Measurements from ENCODE around the gene ZNF80. TPM values are rescaled to one million over a fixed set of nuclear protein-coding genes. Genes with fewer than 3 reads are reported as not detected.

ZNF80 gene
- total and polyA plus RNA-seq, 2 of the 13 experiments (the other 11 are each of a cell fraction or from before 2014, with no cell fraction given), result not detected

- no peaks in the 10 kb centered on the region for H3K79me2 ChIP-seq (ENCODE audit: insufficient read depth, low read length)
- FAIRE-seq (no peak), ATAC-seq (no peak), DNase-seq (ENCODE audit: low spot score) (no peak)
- H3K9ac ChIP-seq (ENCODE audit: insufficient read depth, low read depth, low read length), result no peak overlapping the region
- in situ Hi-C loops (cut with HindIII; ENCODE audit: extremely low pct_ligation_motif_present, low pct_unique_long_range_greater_than_20kb) (no loop called here), intact Hi-C loops (cut with micrococcal nuclease; ENCODE audit: unreplicated experiment) (no loop called here)
- ChIA-PET POLR2A (no interaction called here), CTCF (ENCODE audit: low intra/inter-chr PET ratio, low total read pairs) (no interaction called here)
- no peak for TF ChIP-seq RBFOX2 (IDR thresholded peaks at IDR 0.05; ENCODE audit: low read depth, low read length)
- no peak for TF ChIP-seq ZNF615 (CRISPR knock-in tag; IDR thresholded peaks at IDR 0.05; ENCODE audit: borderline replicate concordance)
- no peak for TF ChIP-seq THAP7 (CRISPR knock-in tag; IDR thresholded peaks at IDR 0.05)
- 33% methylated on average over 3 of the region's 3 CpGs for WGBS (ENCODE audit: low lambda C conversion rate)
- no peak overlapping the region for H2AFZ ChIP-seq (ENCODE audit: low read length)
- H3K4me2 ChIP-seq (ENCODE audit: low read depth, low read length), result no peak overlapping the region
- no peaks in the 10 kb centered on the region for H3K36me3 ChIP-seq (replicated peaks in 1 of 2; ENCODE audit: control insufficient read depth in 1 of 2, insufficient read depth in 2 of 2, low read length in 2 of 2)
- H3K9me3 ChIP-seq (ENCODE audit: low read length), result peaks cover 12% of the 10 kb centered on the region
- H3K27ac ChIP-seq (ENCODE audit: extremely low read length, insufficient read depth, low read length), result no peak overlapping the region
- no peaks in the 10 kb centered on the region for H3K4me1 ChIP-seq (ENCODE audit: insufficient read depth, low read length)
- no peak overlapping the region for H3K4me3 ChIP-seq (replicated peaks in 1 of 3; ENCODE audit: insufficient read depth in 1 of 3, low read depth in 2 of 3, low read length in 3 of 3)
- no peaks in the 10 kb centered on the region for H4K20me1 ChIP-seq (ENCODE audit: insufficient read depth, low read length)
- no TSS peak for BruUV-seq (replicated peaks)
- H3K27me3 ChIP-seq (ENCODE audit: control insufficient read depth in 1 of 2, insufficient read depth in 2 of 2, low read length in 2 of 2), result peaks cover 0 to 12% of the 10 kb centered on the region in 2 experiments; a peak in 1 of 5 replicates
Measured at GRCh38 chr3:114223143-114223542, 14.2 kb downstream of the ZNF80 start.

- ChIA-PET POLR2A (no interaction called here), CTCF (ENCODE audit: low intra/inter-chr PET ratio, low total read pairs) (no interaction called here)
- Histone ChIP-seq H3K4me1 (ENCODE audit: insufficient read depth, low read length) (no peaks in the 10 kb centered on the region), H3K9ac (ENCODE audit: insufficient read depth, low read depth, low read length) (no peak overlapping the region), H2AFZ (ENCODE audit: low read length) (no peak overlapping the region), H3K27me3 (ENCODE audit: control insufficient read depth in 1 of 2, insufficient read depth in 2 of 2, low read length in 2 of 2) (peaks cover 0 to 12% of the 10 kb centered on the region in 2 experiments; a peak in 1 of 5 replicates), H4K20me1 (ENCODE audit: insufficient read depth, low read length) (no peaks in the 10 kb centered on the region), H3K27ac (ENCODE audit: extremely low read length, insufficient read depth, low read length) (no peak overlapping the region), H3K9me3 (ENCODE audit: low read length) (peaks cover 12% of the 10 kb centered on the region), H3K36me3 (replicated peaks in 1 of 2; ENCODE audit: control insufficient read depth in 1 of 2, insufficient read depth in 2 of 2, low read length in 2 of 2) (no peaks in the 10 kb centered on the region), H3K4me2 (ENCODE audit: low read depth, low read length) (no peak overlapping the region), H3K79me2 (ENCODE audit: insufficient read depth, low read length) (no peaks in the 10 kb centered on the region), H3K4me3 (replicated peaks in 1 of 3; ENCODE audit: insufficient read depth in 1 of 3, low read depth in 2 of 3, low read length in 3 of 3) (no peak overlapping the region)
- WGBS (ENCODE audit: low lambda C conversion rate), result no CpG with 5 or more reads among the region's 1 CpG
- intact Hi-C loops (cut with micrococcal nuclease; ENCODE audit: unreplicated experiment) (no loop called here), in situ Hi-C loops (cut with HindIII; ENCODE audit: extremely low pct_ligation_motif_present, low pct_unique_long_range_greater_than_20kb) (no loop called here)
- BruUV-seq (replicated peaks), result no TSS peak
- FAIRE-seq (no peak), ATAC-seq (no peak), DNase-seq (ENCODE audit: low spot score) (no peak)
- TF ChIP-seq ZNF280B (CRISPR knock-in tag; IDR thresholded peaks at IDR 0.05; ENCODE audit: borderline replicate concordance) (no peak), PBX2 (CRISPR knock-in tag; IDR thresholded peaks at IDR 0.05) (no peak), ZNF766 (CRISPR knock-in tag; IDR thresholded peaks at IDR 0.05; ENCODE audit: borderline replicate concordance) (no peak), ARID2 (CRISPR knock-in tag; IDR thresholded peaks at IDR 0.05; ENCODE audit: borderline replicate concordance) (no peak), ZFP36 (IDR thresholded peaks at IDR 0.05; ENCODE audit: borderline replicate concordance, low read depth, low read length, partially characterized antibody) (no peak), GLMP (CRISPR knock-in tag; IDR thresholded peaks at IDR 0.05; ENCODE audit: borderline replicate concordance) (no peak), E2F2 (CRISPR knock-in tag; IDR thresholded peaks at IDR 0.05; ENCODE audit: borderline replicate concordance) (no peak), TOE1 (CRISPR knock-in tag; IDR thresholded peaks at IDR 0.05) (no peak)
Measured at GRCh38 chr3:114221881-114222264, 15.5 kb downstream of the ZNF80 start.

All from HepG2 (cell line).